T47D (cell line): Measurements from ENCODE around the gene C11orf52.
A peak's percentile ranks its signal among the peaks of the same experiment; 100 is the strongest.

Source experiments
- DNase-seq, 2 experiments: peaks; one replicate each; pipeline versions ENCODE4 v3.0.0 to v3.0.0-alpha.2; 2011 to 2012; ENCODE audit warnings: low read depth in 1 of 2, low spot score in 1 of 2
- JUND ChIP-seq: IDR thresholded peaks from 2 replicates; pipeline ENCODE4 v1.6.1; 2012; ENCODE audit warnings: low read depth
- in situ Hi-C: cut with HindIII; loops from 2 replicates; pipeline ENCODE4 v1.10.0; 2016; ENCODE audit warnings: low sequenced_read_pairs, low pct_unique_long_range_greater_than_20kb

Gene C11orf52

GRCh38 chr11:111936040-111936540, 17.4 kb downstream of the C11orf52 start:
- TF ChIP-seq JUND: no peak
- no peak for DNase-seq
- in situ Hi-C loops: no loop called here

GRCh38 chr11:111937461-111937769, 18.7 kb downstream of the C11orf52 start:
- no peak for DNase-seq
- TF ChIP-seq JUND: no peak
- in situ Hi-C loops: no loop called here

GRCh38 chr11:111937844-111938243, 19.1 kb downstream of the C11orf52 start:
- in situ Hi-C loops: no loop called here
- DNase-seq: no peak
- no peak for TF ChIP-seq JUND

- no peak for DNase-seq
- TF ChIP-seq JUND: no peak
- in situ Hi-C loops: no loop called here
Observed at GRCh38 chr11:111938687-111939160, 20.0 kb downstream of the C11orf52 start.

GRCh38 chr11:111939836-111940604, 21.3 kb downstream of the C11orf52 start:
- TF ChIP-seq JUND: no peak
- DNase-seq: peak in 1 of 2 experiments; percentile 12
- in situ Hi-C loops: no loop called here

GRCh38 chr11:111941963-111942362, 23.2 kb downstream of the C11orf52 start:
- no peak for DNase-seq
- in situ Hi-C loops: no loop called here
- no peak for TF ChIP-seq JUND

- DNase-seq: no peak
- in situ Hi-C loops: no loop called here
- TF ChIP-seq JUND: no peak
Observed at GRCh38 chr11:111942829-111943228, 24.1 kb downstream of the C11orf52 start.

- in situ Hi-C loops: no loop called here
- TF ChIP-seq JUND: no peak
- peak in 1 of 2 experiments; percentile 88 for DNase-seq
Observed at GRCh38 chr11:111944139-111944538, 25.4 kb downstream of the C11orf52 start.

GRCh38 chr11:111944651-111945051, 25.9 kb downstream of the C11orf52 start:
- DNase-seq: no peak

GRCh38 chr11:111945198-111945597, 26.5 kb downstream of the C11orf52 start:
- TF ChIP-seq JUND: no peak
- in situ Hi-C loops: no loop called here
- no peak for DNase-seq

More at GRCh38 chr11:111944651-111945051, 25.9 kb downstream of the C11orf52 start:
- no peak for TF ChIP-seq JUND
- in situ Hi-C loops: no loop called here

GRCh38 chr11:111946499-111946898, 27.8 kb downstream of the C11orf52 start:
- in situ Hi-C loops: no loop called here
- DNase-seq: no peak
- no peak for TF ChIP-seq JUND

- TF ChIP-seq JUND: no peak
- in situ Hi-C loops: no loop called here
- DNase-seq: no peak
Observed at GRCh38 chr11:111947143-111947542, 28.4 kb downstream of the C11orf52 start.

- in situ Hi-C loops: no loop called here
- no peak for DNase-seq
- TF ChIP-seq JUND: no peak
Observed at GRCh38 chr11:111949519-111950426, 31.1 kb downstream of the C11orf52 start.
